RWPE2 (cell line): Measurements from ENCODE around the gene RAPGEF4.

Experiments used
- ATAC-seq: fragments of 200-7000 bp; cut with Tn5 transposase; 3 replicates; pipeline ENCODE4 v1.9.1; 2021; ENCODE audit warnings: low read depth
- DNase-seq: peaks from one replicate; pipeline ENCODE4 v3.0.0-alpha.2; 2020; ENCODE audit warnings: low spot score
- H3K27ac ChIP-seq: fragments of 450-650 bp; 2 replicates; pipeline ENCODE4 v1.5.1; 2017; ENCODE audit warnings: mild to moderate bottlenecking; ENCODE audit not compliant: poor library complexity, severe bottlenecking
- H3K27me3 ChIP-seq: fragments of 250-450 bp; sonication (Bioruptor Pico); 2 replicates; pipeline ENCODE4 v1.5.1; 2021; ENCODE audit warnings: mild to moderate bottlenecking, moderate library complexity; ENCODE audit not compliant: insufficient read depth, poor library complexity, severe bottlenecking
- H3K36me3 ChIP-seq: fragments of 250-450 bp; sonication (Bioruptor Pico); 2 replicates; pipeline ENCODE4 v1.5.1; 2020; ENCODE audit warnings: low read depth, mild to moderate bottlenecking, moderate library complexity
- H3K4me1 ChIP-seq: fragments of 250-450 bp; sonication (Bioruptor Pico); 2 replicates; pipeline ENCODE4 v1.5.1; 2021; ENCODE audit warnings: mild to moderate bottlenecking, moderate library complexity; ENCODE audit not compliant: insufficient read depth, poor library complexity, severe bottlenecking
- H3K4me3 ChIP-seq: fragments of 250-450 bp; sonication (Bioruptor Pico); 2 replicates; pipeline ENCODE4 v1.5.1; 2021; ENCODE audit warnings: mild to moderate bottlenecking, moderate library complexity; ENCODE audit not compliant: severe bottlenecking
- H3K9me3 ChIP-seq: fragments of 250-450 bp; sonication (Bioruptor Pico); 2 replicates; pipeline ENCODE4 v1.5.1; 2021; ENCODE audit warnings: mild to moderate bottlenecking, moderate library complexity; ENCODE audit not compliant: severe bottlenecking
- CTCF ChIP-seq: fragments of 450-650 bp; IDR thresholded peaks from one replicate; pipeline ENCODE4 v1.5.1; 2017; ENCODE audit warnings: mild to moderate bottlenecking, moderate library complexity; ENCODE audit not compliant: poor library complexity, severe bottlenecking

The RAPGEF4 gene

GRCh38 chr2:173056705-173057364, 321.2 kb downstream of the RAPGEF4 start:
- no peaks in the 10 kb centered on the region for H3K9me3 ChIP-seq
- H3K36me3 ChIP-seq = no peaks in the 10 kb centered on the region
- ATAC-seq = no peak
- H3K4me3 ChIP-seq = no peak overlapping the region
- no peak for DNase-seq
- no peak overlapping the region for H3K27ac ChIP-seq
- TF ChIP-seq CTCF = no peak
- H3K4me1 ChIP-seq = peaks cover 18% of the 10 kb centered on the region
- no peaks in the 10 kb centered on the region for H3K27me3 ChIP-seq

GRCh38 chr2:173058097-173058496, 322.5 kb downstream of the RAPGEF4 start:
- TF ChIP-seq CTCF = no peak
- Histone ChIP-seq H3K9me3 (no peaks in the 10 kb centered on the region), H3K27ac (no peak overlapping the region), H3K27me3 (no peaks in the 10 kb centered on the region), H3K4me1 (peaks cover 21% of the 10 kb centered on the region), H3K36me3 (no peaks in the 10 kb centered on the region), H3K4me3 (no peak overlapping the region)
- ATAC-seq = no peak
- DNase-seq = no peak

GRCh38 chr2:173058673-173059072, 323.0 kb downstream of the RAPGEF4 start:
- no peak overlapping the region for H3K27ac ChIP-seq
- no peaks in the 10 kb centered on the region for H3K27me3 ChIP-seq
- H3K4me3 ChIP-seq = no peak overlapping the region
- no peak for TF ChIP-seq CTCF
- H3K36me3 ChIP-seq = no peaks in the 10 kb centered on the region
- peaks cover 24% of the 10 kb centered on the region for H3K4me1 ChIP-seq
- ATAC-seq (no peak), DNase-seq (no peak)
- no peaks in the 10 kb centered on the region for H3K9me3 ChIP-seq

- Histone ChIP-seq H3K4me3 (no peak overlapping the region), H3K36me3 (no peaks in the 10 kb centered on the region), H3K27me3 (no peaks in the 10 kb centered on the region), H3K9me3 (no peaks in the 10 kb centered on the region), H3K4me1 (peaks cover 28% of the 10 kb centered on the region), H3K27ac (no peak overlapping the region)
- ATAC-seq (no peak), DNase-seq (no peak)
- TF ChIP-seq CTCF = no peak
Measured at GRCh38 chr2:173059292-173059691, 323.6 kb downstream of the RAPGEF4 start.

- H3K4me1 ChIP-seq = peaks cover 31% of the 10 kb centered on the region
- ATAC-seq (peak; percentile 78), DNase-seq (no peak)
- TF ChIP-seq CTCF = no peak
- no peaks in the 10 kb centered on the region for H3K27me3 ChIP-seq
- no peaks in the 10 kb centered on the region for H3K9me3 ChIP-seq
- H3K27ac ChIP-seq = peak overlapping the region; percentile 16
- H3K36me3 ChIP-seq = no peaks in the 10 kb centered on the region
- H3K4me3 ChIP-seq = no peak overlapping the region
Measured at GRCh38 chr2:173059971-173060461, 324.4 kb downstream of the RAPGEF4 start.
